Heart right ventricle (tissue), 16 donors: ENCODE data around the gene ULK1. TPM values are rescaled to one million over a fixed set of nuclear protein-coding genes. Genes with fewer than 3 reads are reported as not detected.

Source experiments
- ATAC-seq, 8 donors: fragments of 200-7000 bp; cut with Tn5 transposase; one replicate each; pipeline ENCODE4 v1.9.1; 2020; ENCODE audit warnings: mild to moderate bottlenecking in 8 of 8, moderate library complexity in 8 of 8, moderate number of reproducible peaks in 1 of 8
- DNase-seq, 2 donors: peaks; one replicate each; pipeline ENCODE4 v3.0.0-alpha.2; 2020
- H3K27ac ChIP-seq, 10 donors: fragments of 200-600 bp; sonication (generic) in 2 of 10; one replicate each; pipeline versions ENCODE4 v1.5.0 to v1.8.0; 2020 to 2022; ENCODE audit warnings: mild to moderate bottlenecking in 3 of 10
- H3K27me3 ChIP-seq, 7 donors: fragments of 200-600 bp; one replicate each; pipeline ENCODE4 v1.8.0; 2021 to 2022; ENCODE audit warnings: mild to moderate bottlenecking in 2 of 7
- H3K36me3 ChIP-seq, 9 donors: fragments of 200-600 bp; sonication (generic) in 1 of 9; one replicate each; pipeline versions ENCODE4 v1.5.0 to v1.8.0; 2020 to 2022; ENCODE audit warnings: mild to moderate bottlenecking in 2 of 9
- H3K4me1 ChIP-seq, 9 donors: fragments of 200-600 bp; sonication (generic) in 1 of 9; one replicate each; pipeline versions ENCODE4 v1.5.0 to v1.8.0; 2020 to 2022; ENCODE audit warnings: mild to moderate bottlenecking in 4 of 9
- H3K4me3 ChIP-seq, 10 donors: fragments of 200-600 bp; sonication (generic) in 2 of 10; one replicate each; pipeline versions ENCODE4 v1.5.0 to v1.8.0; 2020 to 2022; ENCODE audit warnings: mild to moderate bottlenecking in 7 of 10, moderate library complexity in 2 of 10
- H3K9me3 ChIP-seq, 11 donors: fragments of 200-600 bp in 10 of 11; sonication (generic) in 2 of 11; one replicate each; pipeline versions ENCODE4 v1.5.0 to v1.8.0; 2013 to 2022; ENCODE audit warnings: mild to moderate bottlenecking in 2 of 11, control low read depth in 1 of 11, moderate library complexity in 1 of 11
- CTCF ChIP-seq, 9 donors: fragments of 200-600 bp; sonication (generic) in 2 of 9; IDR thresholded peaks; one replicate each; pipeline versions ENCODE4 v1.5.0 to v1.8.0; 2021 to 2022; ENCODE audit warnings: antibody characterized with exemption in 9 of 9, mild to moderate bottlenecking in 5 of 9, moderate library complexity in 1 of 9
- WGBS, 2 donors: extraction: QIAGEN DNeasy Blood & Tissue Kit; methylation state at CpG; one replicate each; pipeline ENCODE4 v1.1.7; 2013; ENCODE audit warnings: inconsistent platforms in 1 of 2; 5-methylcytosine and 5-hydroxymethylcytosine counted together
- intact Hi-C, 10 donors: fragments of 100-400 bp; cut with DNase I; formaldehyde crosslinking; loops; one replicate each; pipeline versions ENCODE4 v1.11.1 to v1.14.2; 2022
- polyA plus RNA-seq, 2 donors: library from polyadenylated mRNA; stranded (reverse); fragments of 200-250 nt; gene quantifications; one replicate each; pipeline ENCODE4 v1.2.3, GENCODE V29; 2013
- total RNA-seq, 10 donors: library from RNA; stranded (reverse); fragmentation: NEBNext Ultra II Directional in 3 of 10; extraction: Animal tissue kit (Norgen Biotek cat#: 25700) in 3 of 10; gene quantifications; one replicate each; pipeline versions ENCODE4 v1.2.1 to v1.2.4, GENCODE V29; 2021 to 2023
- donor health status: Arrhythmogenic right ventricular cardiomyopathy.
- donor health status: ischemic (EF 13 %, LVEDD 7.1; RV severe dilation, severe dysfunction).
- donor health status: healthy with polysubstance abuse.
- donor health status: DM: no; HTN: yes; CAD: no.
- donor health status: DM: no; HTN: no; CAD: no.
- donor health status: ischemic (EF 25% LVEDD 6.9; RV normal size, moderate dysfunction).
- donor health status: ischemic (EF 25% LVEDD 5.7; RV mildly dilated, moderate dysfunction).
- donor health status: healthy.
- donor health status: DM: yes; HTN: yes; CAD: no.
- donor health status: Ischemic cardiomyopathy.
- donor health status: ischemic (EF 35%, LVEDD 5.7; RV mildly dilated, moderate dysfunction).
- donor health status: nonischemic (EF 11% LVEDD 7.7; RV severe dilation, severe dysfunction).
- donor health status: DM: yes; HTN: yes; CAD: no.
- donor health status: PGD.
- donor health status: ischemic (EF 29% LVEDD 5.4; RV normal size, mild dysfunction).
- donor health status: nonischemic (EF 23%, LVEDD 6.1; RV moderate dilation, normal function).

Gene ULK1
- total and polyA plus RNA-seq, 12 donors, result 10.7 to 77.7 (median 48.6) TPM

- peaks cover 23 to 83% (median 58%) of the 10 kb centered on the region in 9 donors for H3K4me1 ChIP-seq
- intact Hi-C loops, result no loop called here
- WGBS, 2 donors, result 62 to 65% methylated on average over 25 of the region's 25 CpGs
- peak overlapping the region in 4 of 10 donors; percentile 4 to 37 (median 22) for H3K4me3 ChIP-seq
- ATAC-seq, result peak in 3 of 8 donors; percentile 4 to 42 (median 6)
- H3K27ac ChIP-seq, result peak overlapping the region in 8 of 10 donors; percentile 58 to 80 (median 70)
- peak in 1 of 2 donors; percentile 4 for DNase-seq
- H3K27me3 ChIP-seq, result no peaks in the 10 kb centered on the region
- H3K9me3 ChIP-seq, result no peaks in the 10 kb centered on the region
- peaks cover 0 to 36% (median 9%) of the 10 kb centered on the region in 9 donors for H3K36me3 ChIP-seq
- TF ChIP-seq CTCF (IDR thresholded peaks at IDR 0.05), result no peak
These were observed 8.2 kb downstream of the ULK1 start for GRCh38 chr12:131902332-131903241.

GRCh38 chr12:131903270-131904255 is 9.1 kb downstream of the ULK1 start:
- no peaks in the 10 kb centered on the region for H3K27me3 ChIP-seq
- peaks cover 0 to 37% (median 15%) of the 10 kb centered on the region in 9 donors for H3K36me3 ChIP-seq
- peak in 1 of 2 donors; percentile 4 for DNase-seq
- 79 to 84% methylated on average over 12 to 13 of the region's 13 CpGs for WGBS, 2 donors
- H3K9me3 ChIP-seq, result no peaks in the 10 kb centered on the region
- no peak overlapping the region for H3K4me3 ChIP-seq
- peak overlapping the region in 7 of 10 donors; percentile 58 to 80 (median 70) for H3K27ac ChIP-seq
- peaks cover 23 to 73% (median 52%) of the 10 kb centered on the region in 9 donors for H3K4me1 ChIP-seq
- no peak for ATAC-seq
- intact Hi-C loops, result no loop called here
- no peak for TF ChIP-seq CTCF (IDR thresholded peaks at IDR 0.05)

- H3K36me3 ChIP-seq, result peaks cover 0 to 41% (median 23%) of the 10 kb centered on the region in 9 donors
- WGBS, 2 donors, result 93 to 94% methylated on average over 5 of the region's 5 CpGs
- no peak for ATAC-seq
- H3K4me1 ChIP-seq, result peaks cover 23 to 70% (median 52%) of the 10 kb centered on the region in 9 donors
- no peak for DNase-seq
- no peak overlapping the region for H3K4me3 ChIP-seq
- H3K9me3 ChIP-seq, result no peaks in the 10 kb centered on the region
- H3K27ac ChIP-seq, result no peak overlapping the region
- H3K27me3 ChIP-seq, result no peaks in the 10 kb centered on the region
- no peak for TF ChIP-seq CTCF (IDR thresholded peaks at IDR 0.05)
- intact Hi-C loops, result no loop called here
These were observed 9.9 kb downstream of the ULK1 start for GRCh38 chr12:131904346-131904745.
